WI38 (cell line): ENCODE measurements around the gene TRIM59.
"Not testable (repeated sequence)": the region's sequence is repeated elsewhere in the genome, so short reads cannot be mapped to it uniquely, and the experiment has no call there.

Experiments used
- H3K4me3 ChIP-seq: 2 replicates; pipeline ENCODE4 v1.5.1; 2011; ENCODE audit warnings: low read depth, mild to moderate bottlenecking, control low read depth, low read length
- CTCF ChIP-seq: IDR thresholded peaks from 2 replicates; pipeline ENCODE4 v1.5.1; 2012; ENCODE audit warnings: low read depth, mild to moderate bottlenecking, control low read depth, low read length

TRIM59 gene

GRCh38 chr3:160459450-160459970, 9.9 kb upstream of the TRIM59 start:
- TF ChIP-seq CTCF = no peak
- H3K4me3 ChIP-seq = no peak overlapping the region

GRCh38 chr3:160458151-160458550, 8.6 kb upstream of the TRIM59 start:
- no peak overlapping the region for H3K4me3 ChIP-seq
- no peak for TF ChIP-seq CTCF

- H3K4me3 ChIP-seq = no peak overlapping the region
- no peak for TF ChIP-seq CTCF
These were observed 6.3 kb upstream of the TRIM59 start for GRCh38 chr3:160455846-160456245.

GRCh38 chr3:160454995-160455394, 5.4 kb upstream of the TRIM59 start:
- no peak overlapping the region for H3K4me3 ChIP-seq
- TF ChIP-seq CTCF = no peak

- H3K4me3 ChIP-seq = not testable (repeated sequence)
These were observed 2.7 kb upstream of the TRIM59 start for GRCh38 chr3:160452251-160452650.

GRCh38 chr3:160451602-160452001, 2.0 kb upstream of the TRIM59 start:
- TF ChIP-seq CTCF = no peak
- H3K4me3 ChIP-seq = no peak overlapping the region

GRCh38 chr3:160450846-160451245, 1.3 kb upstream of the TRIM59 start:
- no peak for TF ChIP-seq CTCF
- H3K4me3 ChIP-seq = peak overlapping the region; percentile 87
